ENCODE results near the gene FCN3. TPM values are rescaled to one million over a fixed set of nuclear protein-coding genes. Genes with fewer than 3 reads are reported as not detected.
"Not testable (repeated sequence)": the region's sequence is repeated elsewhere in the genome, so short reads cannot be mapped to it uniquely, and the experiment has no call there.

The FCN3 gene
- polyA plus RNA-seq, 3 donors, result 1.7 to 3.9 (median 2.1) TPM

- no peak for DNase-seq
Observed at GRCh38 chr1:27400082-27400962, 25.7 kb upstream of the FCN3 start.

GRCh38 chr1:27399251-27400025 lies 24.8 kb upstream of the FCN3 start:
- no peak for DNase-seq

- DNase-seq, result no peak
Observed at GRCh38 chr1:27398405-27399149, 24.0 kb upstream of the FCN3 start.

GRCh38 chr1:27397749-27398148 lies 23.1 kb upstream of the FCN3 start:
- no peak for DNase-seq

GRCh38 chr1:27397110-27397509 lies 22.5 kb upstream of the FCN3 start:
- DNase-seq, result no peak

GRCh38 chr1:27395441-27396195 lies 21.0 kb upstream of the FCN3 start:
- DNase-seq, result peak; percentile 70

- DNase-seq, result no peak
Observed at GRCh38 chr1:27394925-27395324, 20.3 kb upstream of the FCN3 start.

DNA sequence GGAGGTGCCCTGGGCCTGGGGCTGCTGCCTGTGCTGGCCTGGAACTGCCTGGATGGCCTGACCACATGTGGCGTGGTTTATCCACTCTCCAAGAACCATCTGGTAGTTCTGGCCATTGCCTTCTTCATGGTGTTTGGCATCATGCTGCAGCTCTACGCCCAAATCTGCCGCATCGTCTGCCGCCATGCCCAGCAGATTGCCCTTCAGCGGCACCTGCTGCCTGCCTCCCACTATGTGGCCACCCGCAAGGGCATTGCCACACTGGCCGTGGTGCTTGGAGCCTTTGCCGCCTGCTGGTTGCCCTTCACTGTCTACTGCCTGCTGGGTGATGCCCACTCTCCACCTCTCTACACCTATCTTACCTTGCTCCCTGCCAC lies 19.6 kb upstream of the FCN3 start:
- DNase-seq, result no peak

- no peak for DNase-seq
Observed at GRCh38 chr1:27393641-27394281, 19.1 kb upstream of the FCN3 start.

DNA sequence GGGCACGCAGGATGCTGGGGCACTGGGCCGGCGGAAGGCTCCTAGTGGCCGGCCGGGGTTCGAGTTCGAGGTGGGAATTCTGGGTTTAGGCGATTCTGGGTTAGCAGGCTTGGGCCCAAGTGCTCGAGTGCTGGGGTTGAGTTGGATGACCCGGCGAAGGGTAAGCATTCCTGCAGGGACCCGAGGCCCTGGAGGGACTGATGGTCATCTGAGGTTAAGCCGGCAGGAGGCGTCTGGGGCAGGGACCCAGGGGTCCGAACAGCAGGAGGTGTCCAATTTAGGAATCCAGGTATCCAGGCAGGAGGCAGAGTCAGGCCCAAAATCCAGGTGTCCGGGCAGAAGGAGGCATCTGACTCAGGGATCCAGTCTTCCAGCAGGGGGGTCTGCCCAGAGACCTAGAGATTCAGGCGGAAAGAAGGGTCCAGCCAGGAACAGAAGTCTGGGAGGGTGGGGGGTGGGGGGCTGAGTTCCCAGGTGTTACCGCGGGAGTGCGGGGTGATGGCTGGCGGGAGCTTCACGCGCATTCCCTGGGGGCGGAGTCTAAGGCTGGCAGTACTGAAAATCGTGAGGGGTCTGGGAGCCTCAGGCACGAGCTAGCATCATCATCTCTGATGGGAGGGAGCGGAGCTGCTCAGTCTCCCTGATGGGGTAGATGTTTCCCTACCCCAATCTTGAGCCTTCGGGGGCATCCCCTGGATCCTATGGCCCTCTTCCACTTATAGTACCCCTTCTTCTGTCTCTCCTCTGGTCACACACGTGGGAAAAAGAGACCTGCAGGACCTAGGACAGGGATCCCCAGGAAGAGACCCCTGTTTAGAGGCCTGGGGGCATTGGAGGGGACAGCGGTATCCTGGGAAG lies 18.4 kb upstream of the FCN3 start:
- no peak for DNase-seq

DNA sequence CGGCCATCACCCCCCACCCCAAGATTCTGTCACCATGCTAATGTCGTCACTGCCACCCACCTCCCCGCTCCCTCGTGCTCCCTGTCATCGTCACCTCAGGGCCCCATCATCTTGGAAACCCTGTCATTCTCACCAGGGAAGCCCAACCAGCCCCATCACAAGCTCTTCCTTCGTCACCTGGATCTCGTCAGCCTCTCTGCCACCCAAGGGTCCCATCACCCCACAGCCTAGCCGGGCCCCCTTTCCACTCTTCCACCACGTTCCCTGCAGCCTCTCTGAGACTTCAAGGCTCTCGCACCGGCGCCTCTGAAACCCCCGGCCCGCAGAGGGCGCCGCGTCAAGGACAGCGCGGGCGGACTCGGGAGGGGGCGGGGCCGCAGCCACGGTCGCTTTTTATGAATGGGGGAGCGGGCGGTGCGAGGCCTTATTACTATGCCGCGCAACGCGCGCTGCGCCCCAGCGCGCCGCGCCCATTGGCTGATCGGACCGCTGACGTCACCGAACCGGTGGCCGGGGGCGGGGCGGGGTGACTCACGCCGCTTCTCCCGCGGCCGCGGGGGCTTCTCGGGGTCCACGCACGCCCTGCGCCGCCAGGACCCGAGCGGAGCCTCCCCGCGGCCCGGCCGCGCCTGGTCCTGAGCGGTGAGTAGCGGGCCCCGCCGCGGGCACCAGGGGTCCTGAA lies 17.6 kb upstream of the FCN3 start, which contains the start of gene GPR3:
GPR3 (plus strand) TSS at position 527 of the 682 bp plus-strand sequence. CDS start 1,177 bp downstream, outside the sequence.
- peak; percentile 85 for DNase-seq

DNA sequence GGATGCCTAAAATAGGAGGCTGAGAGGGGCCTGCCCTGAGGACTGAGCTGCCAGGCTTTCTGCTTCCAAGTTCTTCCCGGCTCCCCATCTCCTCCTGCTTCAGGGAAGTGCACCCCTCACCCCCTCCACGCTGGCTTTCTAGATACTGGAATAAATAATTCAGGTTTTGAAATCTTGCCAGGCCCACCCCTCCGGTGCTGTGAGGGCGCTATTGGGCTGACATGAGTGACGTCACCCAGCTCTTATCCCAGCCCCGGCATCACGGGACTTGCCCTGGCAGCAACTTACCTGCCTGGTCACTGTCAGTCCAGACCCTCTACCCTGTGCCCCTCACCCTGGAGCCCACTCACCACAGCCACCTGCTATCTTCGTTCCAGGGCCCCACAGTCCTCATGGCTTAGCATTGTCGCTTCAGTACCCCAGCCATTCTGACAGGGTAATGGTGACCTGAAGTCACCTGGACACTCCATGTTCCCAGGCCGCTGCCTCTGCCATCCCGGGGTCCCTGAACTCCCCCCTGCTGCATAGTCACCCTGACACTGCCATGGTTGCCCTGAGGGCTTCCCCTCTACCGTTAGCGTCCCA lies 17.0 kb upstream of the FCN3 start:
- DNase-seq, result no peak

GRCh38 chr1:27388337-27389005 lies 13.8 kb upstream of the FCN3 start:
- DNase-seq, result no peak

- not testable (repeated sequence) for DNase-seq
Observed at GRCh38 chr1:27384797-27385196, 10.2 kb upstream of the FCN3 start.

GRCh38 chr1:27383661-27384060 lies 9.0 kb upstream of the FCN3 start:
- no peak for DNase-seq

DNA sequence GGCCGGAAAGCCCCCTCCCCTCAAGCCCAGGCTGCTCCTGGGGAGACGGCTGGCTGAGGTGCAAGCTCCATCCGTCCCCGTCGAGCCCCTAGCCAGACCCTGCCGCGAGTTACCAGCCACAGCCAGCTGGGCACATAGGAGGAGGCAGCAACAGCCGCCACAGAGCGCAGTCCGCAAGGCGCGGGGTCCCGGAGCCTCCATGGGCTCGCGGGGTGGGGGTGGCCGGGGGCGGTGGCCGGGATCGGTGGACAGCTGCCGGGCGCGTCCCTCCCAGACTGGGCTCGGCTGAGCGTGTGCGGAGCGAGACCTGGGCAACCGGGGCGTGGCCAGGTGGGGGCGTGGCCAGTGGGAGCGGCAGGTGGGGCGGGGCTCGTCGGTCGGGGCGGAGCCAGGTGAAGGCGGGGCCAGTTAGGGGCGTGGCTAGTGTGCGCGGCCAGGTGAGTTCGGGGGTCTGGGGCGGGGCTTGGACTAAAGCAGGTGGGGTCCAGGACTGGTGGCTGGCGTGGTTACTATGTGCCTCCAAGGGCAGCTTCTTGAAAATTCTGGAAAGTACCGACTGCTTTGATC lies 8.5 kb upstream of the FCN3 start, which contains the start of gene CD164L2:
CD164L2 (minus strand) TSS at position 295 of the 567 bp plus-strand sequence; CDS start at position 201, 94 bp downstream.
- DNase-seq, result no peak

GRCh38 chr1:27381969-27382762 lies 7.5 kb upstream of the FCN3 start:
- no peak for DNase-seq

Data from renal pelvis (tissue), 4 donors.